Uterus (tissue), 2 donors: ENCODE results near the gene SCRT2.

ENCODE experiments used
- POLR2A ChIP-seq, 2 donors: fragments of 450-650 bp; IDR thresholded peaks; one replicate each; pipeline ENCODE4 v1.6.1; 2016; ENCODE audit warnings: antibody characterized with exemption in 2 of 2, mild to moderate bottlenecking in 1 of 2, moderate library complexity in 1 of 2
- TF ChIP-seq, protein P1 (sequence below), 4 experiments: fragments of 200-600 bp in 2 of 4; fragments of 450-650 bp in 2 of 4; sonication (generic) in 2 of 4; IDR thresholded peaks; one replicate each; pipeline ENCODE4 v1.5.1; 2016 to 2019; ENCODE audit warnings: antibody characterized with exemption in 4 of 4, mild to moderate bottlenecking in 2 of 4, moderate library complexity in 1 of 4

GRCh38 chr20:635028-635892 is 40.3 kb downstream of the SCRT2 start:
- TF ChIP-seq, protein P1, sequence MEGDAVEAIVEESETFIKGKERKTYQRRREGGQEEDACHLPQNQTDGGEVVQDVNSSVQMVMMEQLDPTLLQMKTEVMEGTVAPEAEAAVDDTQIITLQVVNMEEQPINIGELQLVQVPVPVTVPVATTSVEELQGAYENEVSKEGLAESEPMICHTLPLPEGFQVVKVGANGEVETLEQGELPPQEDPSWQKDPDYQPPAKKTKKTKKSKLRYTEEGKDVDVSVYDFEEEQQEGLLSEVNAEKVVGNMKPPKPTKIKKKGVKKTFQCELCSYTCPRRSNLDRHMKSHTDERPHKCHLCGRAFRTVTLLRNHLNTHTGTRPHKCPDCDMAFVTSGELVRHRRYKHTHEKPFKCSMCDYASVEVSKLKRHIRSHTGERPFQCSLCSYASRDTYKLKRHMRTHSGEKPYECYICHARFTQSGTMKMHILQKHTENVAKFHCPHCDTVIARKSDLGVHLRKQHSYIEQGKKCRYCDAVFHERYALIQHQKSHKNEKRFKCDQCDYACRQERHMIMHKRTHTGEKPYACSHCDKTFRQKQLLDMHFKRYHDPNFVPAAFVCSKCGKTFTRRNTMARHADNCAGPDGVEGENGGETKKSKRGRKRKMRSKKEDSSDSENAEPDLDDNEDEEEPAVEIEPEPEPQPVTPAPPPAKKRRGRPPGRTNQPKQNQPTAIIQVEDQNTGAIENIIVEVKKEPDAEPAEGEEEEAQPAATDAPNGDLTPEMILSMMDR (IDR thresholded peaks at IDR 0.05), result no peak
- no peak for TF ChIP-seq POLR2A (IDR thresholded peaks at IDR 0.05)
